Measurements from ENCODE around the gene ERC2. TPM values are rescaled to one million over a fixed set of nuclear protein-coding genes. Genes with fewer than 3 reads are reported as not detected.

ERC2 gene
- total RNA-seq, 1 donor from 2014 or later, result 48.3 TPM

DNA sequence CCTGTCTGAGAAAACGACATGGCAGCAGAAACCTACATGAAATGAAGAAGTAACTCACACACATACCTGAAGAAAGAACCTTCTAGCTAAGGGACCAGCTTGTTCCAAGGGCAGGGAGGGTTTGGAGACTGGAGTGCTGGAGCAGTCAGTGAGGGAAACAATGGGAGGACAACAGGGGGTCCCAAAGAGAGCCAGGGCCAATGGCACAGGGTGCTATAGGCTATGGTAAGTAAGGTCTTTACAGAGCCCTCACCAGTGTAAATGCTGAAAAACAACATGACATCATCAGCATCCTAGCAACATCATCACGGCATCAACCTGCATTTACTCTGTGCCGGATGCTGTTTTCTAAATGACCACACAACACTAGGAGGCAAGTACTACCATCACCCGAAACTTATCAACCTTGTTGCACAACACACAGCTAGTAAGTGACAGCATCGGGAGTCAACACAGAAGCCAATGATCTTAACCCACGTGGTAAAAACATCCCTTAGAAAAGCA lies 531.7 kb downstream of the ERC2 start:
- Mint-ChIP-seq H3K27ac (ENCODE audit: unreplicated experiment) (no peak overlapping the region), H3K27me3 (ENCODE audit: unreplicated experiment) (no peaks in the 10 kb centered on the region), H3K4me3 (ENCODE audit: unreplicated experiment) (no peak overlapping the region), H3K36me3 (ENCODE audit: unreplicated experiment) (no peaks in the 10 kb centered on the region), H3K4me1 (ENCODE audit: low read depth, unreplicated experiment) (no peaks in the 10 kb centered on the region), H3K9me3 (ENCODE audit: unreplicated experiment) (no peaks in the 10 kb centered on the region)
- DNase-seq, result no peak
- TF ChIP-seq, protein P1, sequence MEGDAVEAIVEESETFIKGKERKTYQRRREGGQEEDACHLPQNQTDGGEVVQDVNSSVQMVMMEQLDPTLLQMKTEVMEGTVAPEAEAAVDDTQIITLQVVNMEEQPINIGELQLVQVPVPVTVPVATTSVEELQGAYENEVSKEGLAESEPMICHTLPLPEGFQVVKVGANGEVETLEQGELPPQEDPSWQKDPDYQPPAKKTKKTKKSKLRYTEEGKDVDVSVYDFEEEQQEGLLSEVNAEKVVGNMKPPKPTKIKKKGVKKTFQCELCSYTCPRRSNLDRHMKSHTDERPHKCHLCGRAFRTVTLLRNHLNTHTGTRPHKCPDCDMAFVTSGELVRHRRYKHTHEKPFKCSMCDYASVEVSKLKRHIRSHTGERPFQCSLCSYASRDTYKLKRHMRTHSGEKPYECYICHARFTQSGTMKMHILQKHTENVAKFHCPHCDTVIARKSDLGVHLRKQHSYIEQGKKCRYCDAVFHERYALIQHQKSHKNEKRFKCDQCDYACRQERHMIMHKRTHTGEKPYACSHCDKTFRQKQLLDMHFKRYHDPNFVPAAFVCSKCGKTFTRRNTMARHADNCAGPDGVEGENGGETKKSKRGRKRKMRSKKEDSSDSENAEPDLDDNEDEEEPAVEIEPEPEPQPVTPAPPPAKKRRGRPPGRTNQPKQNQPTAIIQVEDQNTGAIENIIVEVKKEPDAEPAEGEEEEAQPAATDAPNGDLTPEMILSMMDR (IDR thresholded peaks at IDR 0.05; ENCODE audit: partially characterized antibody, unreplicated experiment), result no peak

GRCh38 chr3:55935241-55935640 lies 533.0 kb downstream of the ERC2 start:
- Mint-ChIP-seq H3K27me3 (ENCODE audit: unreplicated experiment) (peaks cover 1% of the 10 kb centered on the region), H3K4me1 (ENCODE audit: low read depth, unreplicated experiment) (no peaks in the 10 kb centered on the region), H3K4me3 (ENCODE audit: unreplicated experiment) (no peak overlapping the region), H3K27ac (ENCODE audit: unreplicated experiment) (no peak overlapping the region), H3K9me3 (ENCODE audit: unreplicated experiment) (no peaks in the 10 kb centered on the region), H3K36me3 (ENCODE audit: unreplicated experiment) (no peaks in the 10 kb centered on the region)
- DNase-seq, result no peak
- TF ChIP-seq, protein P1 (IDR thresholded peaks at IDR 0.05; ENCODE audit: partially characterized antibody, unreplicated experiment), result no peak

DNA sequence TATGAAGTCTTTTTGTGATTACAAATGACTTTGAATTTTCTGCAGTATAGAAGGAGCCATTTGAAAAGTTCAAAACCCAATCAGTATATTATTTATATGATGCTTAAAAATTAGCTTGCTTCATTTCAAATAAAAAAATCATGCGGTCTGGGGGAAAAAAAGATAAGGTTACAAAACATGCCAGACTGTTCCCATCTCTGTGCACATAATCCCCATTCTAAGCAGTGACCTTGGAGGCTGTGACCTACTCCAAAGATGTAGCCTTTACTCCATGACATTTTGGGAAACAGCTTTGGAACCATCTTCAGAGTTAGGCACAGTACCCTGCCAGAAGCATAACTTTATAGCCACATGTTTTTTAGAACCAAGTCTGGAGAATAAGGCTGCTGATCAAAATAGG lies 533.5 kb downstream of the ERC2 start:
- Mint-ChIP-seq H3K27ac (ENCODE audit: unreplicated experiment) (no peak overlapping the region), H3K4me3 (ENCODE audit: unreplicated experiment) (no peak overlapping the region), H3K27me3 (ENCODE audit: unreplicated experiment) (peaks cover 1% of the 10 kb centered on the region), H3K36me3 (ENCODE audit: unreplicated experiment) (no peaks in the 10 kb centered on the region), H3K4me1 (ENCODE audit: low read depth, unreplicated experiment) (no peaks in the 10 kb centered on the region), H3K9me3 (ENCODE audit: unreplicated experiment) (no peaks in the 10 kb centered on the region)
- DNase-seq, result no peak
- TF ChIP-seq, protein P1 (IDR thresholded peaks at IDR 0.05; ENCODE audit: partially characterized antibody, unreplicated experiment), result no peak

- TF ChIP-seq, protein P1 (IDR thresholded peaks at IDR 0.05; ENCODE audit: partially characterized antibody, unreplicated experiment), result no peak
- Mint-ChIP-seq H3K4me3 (ENCODE audit: unreplicated experiment) (no peak overlapping the region), H3K27ac (ENCODE audit: unreplicated experiment) (no peak overlapping the region), H3K36me3 (ENCODE audit: unreplicated experiment) (no peaks in the 10 kb centered on the region), H3K27me3 (ENCODE audit: unreplicated experiment) (peaks cover 4% of the 10 kb centered on the region), H3K4me1 (ENCODE audit: low read depth, unreplicated experiment) (no peaks in the 10 kb centered on the region), H3K9me3 (ENCODE audit: unreplicated experiment) (no peaks in the 10 kb centered on the region)
- no peak for DNase-seq
Measured at GRCh38 chr3:55929154-55929869, 539.0 kb downstream of the ERC2 start.

GRCh38 chr3:55923626-55924025 lies 544.6 kb downstream of the ERC2 start:
- DNase-seq, result no peak
- no peak overlapping the region for H3K27ac Mint-ChIP-seq (ENCODE audit: unreplicated experiment)
- no peaks in the 10 kb centered on the region for H3K36me3 Mint-ChIP-seq (ENCODE audit: unreplicated experiment)
- H3K9me3 Mint-ChIP-seq (ENCODE audit: unreplicated experiment), result no peaks in the 10 kb centered on the region
- TF ChIP-seq, protein P1 (IDR thresholded peaks at IDR 0.05; ENCODE audit: partially characterized antibody, unreplicated experiment), result no peak
- H3K4me3 Mint-ChIP-seq (ENCODE audit: unreplicated experiment), result no peak overlapping the region
- H3K4me1 Mint-ChIP-seq (ENCODE audit: low read depth, unreplicated experiment), result no peaks in the 10 kb centered on the region
- peaks cover 3% of the 10 kb centered on the region for H3K27me3 Mint-ChIP-seq (ENCODE audit: unreplicated experiment)
